SIG-M5 treated with dmso at 0.1 percent for 504 hours (cell line): ENCODE data around the gene HAUS6.
"Not testable (repeated sequence)": the region's sequence is repeated elsewhere in the genome, so short reads cannot be mapped to it uniquely, and the experiment has no call there.

Experiments
- DNase-seq: peaks from one replicate; lab custom pipeline; 2025; ENCODE audit not compliant: unreplicated experiment; lab: John Stamatoyannopoulos, UW

HAUS6 gene, protein sequence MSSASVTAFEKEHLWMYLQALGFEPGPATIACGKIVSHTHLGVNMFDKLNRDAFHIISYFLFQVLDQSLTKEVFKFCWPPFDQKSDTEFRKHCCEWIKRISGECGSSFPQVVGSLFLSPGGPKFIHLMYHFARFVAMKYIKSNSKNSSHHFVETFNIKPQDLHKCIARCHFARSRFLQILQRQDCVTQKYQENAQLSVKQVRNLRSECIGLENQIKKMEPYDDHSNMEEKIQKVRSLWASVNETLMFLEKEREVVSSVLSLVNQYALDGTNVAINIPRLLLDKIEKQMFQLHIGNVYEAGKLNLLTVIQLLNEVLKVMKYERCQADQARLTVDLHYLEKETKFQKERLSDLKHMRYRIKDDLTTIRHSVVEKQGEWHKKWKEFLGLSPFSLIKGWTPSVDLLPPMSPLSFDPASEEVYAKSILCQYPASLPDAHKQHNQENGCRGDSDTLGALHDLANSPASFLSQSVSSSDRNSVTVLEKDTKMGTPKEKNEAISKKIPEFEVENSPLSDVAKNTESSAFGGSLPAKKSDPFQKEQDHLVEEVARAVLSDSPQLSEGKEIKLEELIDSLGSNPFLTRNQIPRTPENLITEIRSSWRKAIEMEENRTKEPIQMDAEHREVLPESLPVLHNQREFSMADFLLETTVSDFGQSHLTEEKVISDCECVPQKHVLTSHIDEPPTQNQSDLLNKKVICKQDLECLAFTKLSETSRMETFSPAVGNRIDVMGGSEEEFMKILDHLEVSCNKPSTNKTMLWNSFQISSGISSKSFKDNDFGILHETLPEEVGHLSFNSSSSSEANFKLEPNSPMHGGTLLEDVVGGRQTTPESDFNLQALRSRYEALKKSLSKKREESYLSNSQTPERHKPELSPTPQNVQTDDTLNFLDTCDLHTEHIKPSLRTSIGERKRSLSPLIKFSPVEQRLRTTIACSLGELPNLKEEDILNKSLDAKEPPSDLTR

DNA sequence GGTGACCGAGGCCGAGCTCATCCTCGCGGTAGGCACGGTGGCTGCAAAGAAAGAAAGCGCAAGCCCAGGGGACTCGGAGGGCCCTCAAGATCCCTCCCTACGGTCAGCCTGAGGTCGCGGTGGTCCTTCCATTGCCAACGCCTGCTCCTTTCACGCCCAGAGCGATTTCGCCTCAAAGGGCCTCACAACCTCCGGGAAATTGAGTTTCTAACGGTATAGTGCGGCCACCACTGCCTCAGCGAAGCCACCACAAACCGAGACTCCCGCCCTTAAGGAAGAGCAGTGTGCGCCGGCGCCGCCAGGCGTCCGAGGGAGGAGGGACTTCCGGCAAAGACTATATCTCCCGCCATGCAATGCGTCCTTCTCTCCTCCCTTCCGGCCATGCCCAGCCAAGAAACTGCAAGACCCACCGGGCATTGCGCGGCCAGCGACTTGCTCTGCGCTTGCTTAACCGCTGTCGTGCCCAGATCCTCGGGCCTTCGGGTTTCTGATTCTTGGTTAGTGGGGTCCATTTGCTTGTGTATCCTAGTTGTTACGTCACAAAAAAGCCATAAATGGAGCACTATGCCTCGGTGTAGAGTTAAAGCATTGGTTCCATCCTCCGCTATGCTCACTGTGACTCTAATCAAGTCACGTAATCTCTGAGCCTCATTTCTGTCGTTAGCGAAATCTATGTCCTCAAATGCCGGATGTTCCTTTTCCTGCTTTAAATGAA, at the start of gene HAUS6:
Gene HAUS6 (minus strand): TSS at position 274 of the 715 bp plus-strand sequence. CDS start 253 bp downstream, at position 21.
- peak; percentile 95 for DNase-seq

DNA sequence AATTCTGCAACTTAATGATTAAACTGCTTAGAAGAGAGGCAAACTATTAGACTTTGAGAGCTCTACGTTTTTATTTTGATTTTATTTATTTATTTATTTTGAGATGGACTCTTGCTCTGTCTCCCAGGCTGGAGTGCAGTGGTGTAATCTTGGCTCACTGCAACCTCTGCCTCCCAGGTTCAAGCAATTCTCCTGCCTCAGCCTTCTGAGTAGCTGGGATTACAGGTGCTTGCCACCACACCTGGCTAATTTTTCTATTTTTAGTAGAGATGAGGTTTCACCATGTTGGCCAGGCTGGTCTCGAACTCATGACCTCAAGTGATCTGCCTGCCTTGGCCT, 49.4 kb upstream of the HAUS6 start:
- not testable (repeated sequence) for DNase-seq

DNA sequence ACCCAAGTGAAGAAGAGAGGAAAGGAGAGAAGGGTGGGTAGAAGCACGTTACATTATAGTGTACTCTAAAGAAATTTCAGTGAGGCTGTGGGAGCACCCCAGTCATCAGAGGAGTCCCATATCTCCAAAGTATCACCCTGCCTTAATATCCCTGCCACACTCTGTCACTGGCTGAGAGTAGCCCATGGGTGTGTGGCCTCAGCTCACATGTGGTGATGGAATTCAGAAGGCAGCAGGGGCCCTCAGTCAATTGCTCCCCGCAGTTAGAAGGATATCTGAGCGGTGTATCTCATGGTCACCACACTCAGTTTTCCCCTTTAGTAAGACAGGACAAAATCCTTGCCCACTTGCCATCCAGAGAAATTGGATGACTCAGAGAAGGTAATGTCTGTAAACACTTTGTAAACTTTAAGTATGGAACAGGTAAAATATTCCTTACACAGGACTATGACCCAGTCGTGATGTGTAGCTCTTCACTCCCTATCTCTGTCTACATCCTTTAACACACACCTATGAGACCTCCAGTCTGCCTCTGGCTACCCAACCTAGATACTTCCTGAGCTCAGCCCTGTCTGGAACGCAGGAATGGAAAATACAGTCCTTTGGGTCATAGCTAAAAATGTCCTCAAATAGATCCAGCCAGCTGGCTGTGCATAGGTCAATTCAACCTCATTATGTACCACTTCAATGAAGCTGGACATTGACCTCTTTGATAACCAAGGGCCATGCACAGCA, 48.9 kb upstream of the HAUS6 start:
- DNase-seq: no peak

DNA sequence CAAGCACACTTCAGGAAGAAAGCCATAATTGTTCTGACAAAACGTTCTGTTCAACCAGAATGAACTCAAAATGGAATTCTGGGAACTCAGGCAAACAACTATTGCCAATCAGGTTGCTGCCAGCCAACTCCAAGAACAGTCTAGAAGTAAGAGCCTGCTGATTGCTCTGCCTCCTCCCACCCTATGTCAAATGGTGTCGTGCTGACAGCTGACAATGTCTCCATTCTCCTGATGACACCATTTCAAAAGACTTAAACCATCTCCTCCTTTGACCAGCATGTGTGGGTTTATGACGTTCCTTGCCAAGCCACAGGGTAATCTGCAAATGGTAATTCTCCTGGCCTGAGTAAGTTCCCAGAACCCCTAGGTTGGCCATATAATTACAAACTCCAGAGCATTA, 46.5 kb upstream of the HAUS6 start:
- DNase-seq: no peak

DNA sequence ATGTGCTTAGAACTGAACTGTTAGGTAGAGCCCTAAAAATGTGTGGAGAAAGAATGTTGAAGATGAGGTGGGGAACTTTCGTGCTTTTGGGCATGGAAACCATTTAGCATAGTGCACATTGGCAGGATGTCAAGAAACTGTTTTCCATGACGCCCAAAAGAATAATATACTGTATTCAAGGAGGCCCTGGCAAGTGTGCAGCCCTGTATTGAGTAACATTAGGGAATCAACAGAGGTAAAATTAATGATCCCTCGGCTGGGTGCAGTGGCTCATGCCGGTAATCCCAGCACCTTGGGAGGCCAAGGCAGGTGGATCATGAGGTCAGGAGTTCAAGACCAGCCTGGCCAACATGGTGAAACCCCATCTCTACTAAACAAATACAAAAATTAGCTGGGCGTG, 45.5 kb upstream of the HAUS6 start:
- DNase-seq: no peak

DNA sequence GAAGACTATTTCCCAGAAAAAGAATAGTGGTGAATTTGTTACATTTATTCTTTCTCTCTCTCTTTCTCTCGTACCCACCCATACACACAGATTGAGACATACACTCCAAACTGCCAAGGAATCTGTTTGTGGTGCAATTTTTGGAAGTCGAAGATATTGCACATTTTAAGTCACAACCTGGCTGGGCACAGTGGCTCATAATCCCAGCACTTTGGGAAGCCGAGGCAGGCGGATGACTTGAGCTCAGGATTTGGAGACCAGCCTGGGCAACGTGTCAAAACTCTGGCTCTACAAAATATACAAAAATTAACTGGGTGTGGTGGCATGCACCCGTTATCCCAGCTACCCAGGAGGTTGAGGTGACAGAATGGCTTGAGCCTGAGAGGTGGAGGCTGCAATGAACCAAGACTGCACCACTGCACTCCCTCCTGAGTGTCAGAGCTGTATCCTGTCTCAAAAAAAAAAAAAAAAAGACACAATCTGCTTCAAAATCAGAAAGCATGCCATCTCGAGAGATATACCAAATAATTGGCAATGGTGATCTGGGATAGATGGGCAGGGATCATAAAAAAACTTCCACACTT, 43.8 kb upstream of the HAUS6 start:
- DNase-seq: no peak

DNA sequence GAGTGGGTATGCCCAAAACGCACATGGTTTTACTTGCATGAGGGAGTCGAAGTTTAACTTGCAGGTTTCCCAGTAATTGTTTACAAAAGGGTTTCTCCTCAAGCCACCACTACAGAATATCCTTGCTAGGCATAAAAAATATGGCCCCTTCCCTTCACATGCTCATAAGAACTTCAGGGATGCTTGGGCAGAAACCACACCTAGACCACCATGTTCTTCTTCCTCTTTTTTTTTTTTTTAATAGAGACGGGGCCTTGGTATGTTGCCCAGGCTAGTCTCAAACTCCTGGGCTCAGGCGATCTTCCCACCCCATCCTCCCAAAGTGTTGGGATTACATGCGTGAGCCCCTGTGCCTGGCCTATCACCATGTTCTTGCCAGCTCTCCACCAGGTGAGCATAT, 43.2 kb upstream of the HAUS6 start:
- DNase-seq: peak; percentile 6

DNA sequence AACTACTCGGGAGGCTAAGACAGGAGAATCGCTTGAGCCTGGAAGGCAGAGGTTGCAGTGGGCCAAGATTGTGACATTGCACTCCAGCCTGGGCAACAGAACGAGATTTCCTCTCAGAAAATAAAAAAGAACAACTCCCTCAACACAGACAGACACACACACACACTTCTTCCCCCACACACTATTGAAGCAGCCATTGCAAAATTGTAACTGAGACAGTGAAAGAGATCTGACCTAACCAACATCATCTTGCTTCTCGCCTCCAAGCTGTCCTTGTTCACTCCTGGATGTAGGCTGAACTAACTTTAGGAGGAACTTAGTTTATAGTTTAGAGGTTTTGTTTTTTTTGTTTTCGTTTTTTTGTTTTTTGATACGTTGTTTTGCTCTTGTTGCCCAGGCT, 37.6 kb upstream of the HAUS6 start:
- no peak for DNase-seq

DNA sequence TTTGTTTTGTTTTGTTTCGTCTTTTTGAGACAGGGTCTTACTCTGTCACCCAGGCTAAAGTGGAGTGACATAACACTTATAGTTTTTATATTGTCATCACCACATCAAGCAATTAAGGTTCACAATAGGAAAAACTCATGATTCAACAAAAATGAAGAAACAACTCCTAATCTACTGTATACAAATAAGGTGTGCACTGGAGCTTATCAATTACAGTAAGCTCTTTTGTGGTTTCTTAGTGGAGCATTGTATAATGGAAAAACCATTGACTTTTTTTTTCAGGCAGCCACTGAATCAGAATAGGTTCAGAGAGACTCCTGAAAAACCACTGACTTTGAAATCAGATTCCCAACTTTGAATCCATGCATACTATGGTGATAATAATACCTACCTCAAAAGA, 35.4 kb upstream of the HAUS6 start:
- no peak for DNase-seq

DNA sequence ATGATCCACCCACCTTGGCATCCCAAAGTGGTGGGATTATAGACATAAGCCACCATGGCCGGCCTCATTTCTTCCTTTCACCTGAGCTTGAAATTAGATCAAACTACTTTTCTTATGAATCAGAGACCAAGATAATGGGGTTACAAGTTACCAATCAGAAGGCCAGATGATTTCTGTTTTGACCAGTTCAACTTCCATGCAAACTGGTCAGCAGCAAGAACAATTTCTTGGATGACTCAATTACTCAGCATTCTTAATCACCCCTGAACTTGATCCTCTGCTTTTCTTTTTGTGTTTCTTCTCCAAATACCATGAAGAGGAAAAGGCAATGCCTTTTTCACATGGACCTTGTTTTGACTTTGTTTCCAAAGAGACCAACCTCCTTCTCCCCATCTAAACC, 34.6 kb upstream of the HAUS6 start:
- no peak for DNase-seq

DNA sequence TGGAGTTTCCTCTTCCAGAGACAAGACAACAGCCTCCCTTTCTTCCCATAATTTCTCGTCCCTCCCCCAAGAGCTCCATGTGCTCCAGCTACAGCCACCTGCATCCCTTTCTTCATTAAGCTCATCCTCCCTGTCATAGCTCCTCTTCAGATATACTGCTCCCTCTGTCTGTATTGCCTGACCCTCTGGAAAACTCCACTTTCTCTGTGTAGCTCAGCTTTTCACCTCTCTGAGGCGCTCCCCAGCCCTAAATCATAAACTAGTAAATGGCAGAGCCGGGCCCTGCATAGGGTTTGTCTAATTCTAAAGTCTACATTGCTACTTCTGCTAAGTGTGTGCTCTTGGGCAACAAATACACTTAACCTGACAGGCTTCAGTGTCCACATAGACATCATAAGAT, 33.4 kb upstream of the HAUS6 start:
- DNase-seq: no peak

DNA sequence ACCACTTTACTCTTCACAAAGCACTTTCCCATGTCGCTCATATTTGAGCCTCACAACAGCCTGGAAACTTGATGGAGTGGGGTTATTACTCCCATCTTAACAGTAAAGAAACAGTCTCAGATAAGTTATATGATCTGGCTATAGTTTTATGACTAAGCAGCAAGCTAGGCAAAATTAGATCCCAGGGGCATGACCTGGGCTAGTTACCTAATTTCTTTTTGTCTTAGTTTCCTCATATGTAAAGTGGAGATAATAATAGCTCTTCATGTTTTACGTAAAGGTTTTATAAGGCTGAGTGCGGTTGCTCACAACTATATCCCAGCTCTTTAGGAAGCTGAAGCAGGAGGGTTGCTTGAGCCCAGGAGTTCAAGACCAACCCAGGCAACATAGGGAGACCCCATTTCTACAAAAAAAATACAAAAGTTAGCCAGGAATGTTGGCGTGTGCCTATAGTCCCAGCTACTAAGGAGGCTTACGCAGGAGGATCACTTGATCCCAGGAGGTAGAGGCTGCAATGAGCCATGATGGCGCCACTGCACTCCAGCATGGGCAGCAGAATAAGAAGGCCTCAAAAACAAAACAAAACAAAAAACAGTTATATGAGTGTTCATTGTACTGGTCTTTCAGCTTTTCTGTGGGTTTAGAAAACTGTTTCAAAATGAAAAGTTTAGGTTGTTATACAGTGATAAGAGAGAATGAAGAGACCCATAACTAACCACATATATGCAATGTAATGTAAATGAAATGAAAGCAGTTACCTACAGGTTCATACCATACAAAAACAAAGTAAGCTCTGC, 31.0 kb upstream of the HAUS6 start:
- peak; percentile 24 for DNase-seq

DNA sequence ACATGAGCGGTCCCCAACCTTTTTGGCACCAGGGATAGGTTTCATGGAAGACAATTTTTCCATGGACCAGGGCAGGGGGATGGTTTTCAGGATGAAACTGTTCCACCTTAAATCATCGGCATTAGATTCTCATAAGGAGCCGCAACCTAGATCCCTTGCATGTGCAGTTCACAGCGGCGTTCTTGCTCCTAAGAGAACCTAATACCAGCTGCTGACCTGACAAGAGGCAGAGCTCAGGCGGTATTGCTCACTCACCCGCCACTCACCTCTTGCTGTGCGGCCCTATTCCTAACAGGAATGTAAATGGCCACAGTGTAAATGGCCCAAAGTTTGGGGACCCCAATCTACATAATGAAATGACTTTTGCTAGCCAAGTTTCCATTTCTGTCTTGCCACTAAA, 27.7 kb upstream of the HAUS6 start:
- no peak for DNase-seq

DNA sequence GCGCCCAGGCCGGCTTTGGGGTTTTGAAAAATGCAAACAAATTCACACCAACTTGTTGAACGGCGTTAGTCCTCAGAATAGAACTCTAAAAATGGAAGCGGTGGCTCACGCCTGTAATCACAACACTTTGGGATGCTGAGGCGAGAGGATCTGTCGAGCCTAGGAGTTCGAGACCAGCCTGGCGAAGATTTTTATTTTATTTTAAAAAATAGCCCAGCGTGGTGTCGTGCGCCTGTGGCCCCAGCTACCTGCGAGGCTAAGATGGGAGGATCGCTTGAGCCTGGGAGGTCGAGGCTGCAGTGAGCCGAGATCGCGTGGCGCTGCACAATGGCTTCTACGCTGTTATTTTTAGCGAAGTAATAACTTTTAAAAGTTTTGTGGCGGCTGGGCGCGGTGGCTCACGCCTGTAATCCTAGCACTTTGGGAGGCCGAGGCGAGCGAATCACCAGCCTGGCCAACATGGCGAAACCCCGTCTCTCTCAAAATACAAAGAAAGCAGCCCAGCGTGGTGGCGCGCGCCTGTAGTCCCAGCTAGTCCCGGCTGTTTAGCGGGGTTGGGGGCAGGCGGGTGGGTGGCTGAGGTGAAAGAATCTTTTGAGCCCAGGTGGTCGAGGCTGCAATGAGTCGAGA, 25.3 kb upstream of the HAUS6 start:
- peak; percentile 10 for DNase-seq

DNA sequence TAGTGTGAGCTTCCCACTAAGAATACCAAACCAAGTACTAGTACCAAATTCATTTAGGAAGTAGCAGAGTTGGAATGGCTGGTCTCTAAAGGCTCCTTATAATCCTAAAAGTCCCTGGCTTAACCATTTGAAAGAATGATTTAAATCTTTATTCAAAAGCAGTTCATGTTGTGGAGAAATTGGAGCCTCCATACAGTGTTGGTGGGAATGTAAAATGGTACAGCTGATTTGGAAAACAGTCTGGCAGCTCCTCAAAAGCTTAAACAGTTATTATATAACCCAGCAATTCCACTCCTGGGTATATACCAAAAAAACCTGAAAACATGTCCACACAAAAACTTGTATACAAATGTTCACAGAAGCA, 21.7 kb upstream of the HAUS6 start:
- no peak for DNase-seq

DNA sequence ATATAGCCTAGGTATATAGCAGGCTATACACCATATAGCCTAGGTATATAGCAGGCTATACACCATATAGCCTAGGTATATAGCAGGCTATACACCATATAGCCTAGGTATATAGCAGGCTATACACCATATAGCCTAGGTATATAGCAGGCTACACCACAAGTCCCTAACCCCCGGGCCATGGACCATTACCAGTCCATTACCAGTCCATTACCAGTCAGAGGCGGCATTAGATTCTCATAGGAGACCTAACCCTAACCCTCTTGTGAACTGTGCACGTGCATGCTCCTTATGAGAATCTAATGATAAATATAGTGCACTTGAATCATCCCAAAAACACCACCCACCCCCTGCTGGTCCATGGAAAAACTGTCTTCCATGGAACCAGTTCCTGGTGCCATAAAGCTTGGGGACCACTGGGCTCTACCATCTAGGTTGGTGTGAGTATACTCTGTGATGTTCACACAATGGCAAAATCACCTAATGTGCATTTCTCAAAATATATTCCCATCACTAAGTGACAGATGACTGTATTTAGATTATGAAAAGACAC, 19.9 kb upstream of the HAUS6 start:
- DNase-seq: no peak

DNA sequence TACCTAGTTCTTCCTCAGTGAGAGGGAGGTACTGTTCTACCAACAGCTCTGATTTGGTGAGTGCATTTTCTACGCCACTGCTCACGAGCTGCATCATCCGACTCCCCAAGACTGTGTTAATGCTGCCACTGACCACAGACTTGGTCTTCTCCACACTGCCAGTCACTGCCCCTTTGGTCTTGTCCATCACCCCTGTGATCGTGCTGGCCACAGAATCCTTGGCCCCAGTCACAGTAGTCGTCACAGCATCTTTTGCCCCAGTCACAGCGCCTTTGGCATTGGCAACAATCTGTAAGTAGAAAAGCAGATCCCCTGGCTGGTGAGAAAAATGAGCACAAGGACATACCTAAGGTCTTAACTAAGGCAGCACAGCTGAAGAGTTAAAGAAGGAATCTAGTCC, 18.2 kb upstream of the HAUS6 start:
- no peak for DNase-seq

DNA sequence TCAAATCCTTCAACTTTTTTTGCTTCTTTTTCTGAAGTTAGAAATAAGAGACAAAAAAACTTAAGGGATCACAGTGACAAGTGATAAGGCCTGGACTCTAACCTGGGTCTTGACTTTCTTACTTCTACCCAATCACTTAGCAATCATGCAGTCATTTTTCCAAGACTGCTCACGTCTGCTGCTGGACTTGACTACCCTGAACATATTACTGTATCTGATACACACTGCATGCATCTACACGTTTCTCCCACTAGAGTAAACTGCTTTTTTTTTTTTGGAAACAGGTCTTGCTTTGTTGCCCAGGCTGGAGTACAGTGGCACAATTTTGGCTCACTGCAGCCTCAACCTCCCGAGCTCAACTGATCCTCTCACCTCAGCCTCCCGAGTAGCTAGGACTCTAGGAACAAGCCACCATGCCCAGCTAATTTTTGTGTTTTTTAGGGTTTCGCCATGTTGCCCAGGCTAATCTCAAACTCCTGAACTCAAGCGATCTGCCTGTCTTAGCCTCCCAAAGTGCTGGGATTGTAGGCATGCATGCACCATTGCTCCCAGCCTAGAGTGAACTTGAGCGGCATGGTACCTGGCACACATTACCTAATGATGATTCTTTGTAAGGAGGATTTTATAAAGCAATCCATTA, 17.2 kb upstream of the HAUS6 start:
- DNase-seq: no peak

DNA sequence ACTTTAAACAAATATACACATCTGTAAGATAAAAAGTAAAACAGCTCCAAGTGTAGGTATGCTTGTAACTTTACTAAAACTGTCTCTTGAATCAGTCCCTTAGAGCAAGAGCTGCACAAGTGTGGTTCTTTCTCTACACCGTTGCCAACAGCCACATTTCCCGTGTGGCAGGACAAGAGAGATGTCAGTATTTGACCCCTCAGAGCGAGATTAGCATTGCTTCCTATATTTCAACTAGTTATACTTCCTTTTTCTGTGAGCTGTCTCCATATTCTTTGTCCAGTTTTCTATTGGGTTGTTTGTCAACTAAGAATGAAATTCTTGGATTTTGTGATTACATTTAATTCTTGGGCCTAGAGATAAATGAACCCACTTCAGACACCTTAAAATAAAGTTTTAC, 16.5 kb upstream of the HAUS6 start:
- no peak for DNase-seq
